K562 (cell line): Measurements from ENCODE around the gene CEP131. TPM values are rescaled to one million over a fixed set of nuclear protein-coding genes. Genes with fewer than 3 reads are reported as not detected.

Experiments used
- CREBBP ChIP-seq: IDR thresholded peaks from one replicate; pipeline ENCODE4 v1.6.1; 2012; ENCODE audit warnings: low read depth, mild to moderate bottlenecking, control low read depth, inconsistent platforms, low read length
- HNRNPLL ChIP-seq: fragments of 200-400 bp; formaldehyde crosslinking; IDR thresholded peaks from 2 replicates; pipeline ENCODE4 v1.6.1; 2017; ENCODE audit warnings: low read length, low read depth, mild to moderate bottlenecking; ENCODE audit not compliant: poor library complexity, severe bottlenecking
- MYC ChIP-seq, 2 experiments: fragments of 250-450 bp in 1 of 2; sonication (Bioruptor Pico) in 1 of 2; IDR thresholded peaks; 2 replicates each; pipeline versions ENCODE4 v1.5.1 to v1.6.1; 2012 to 2021; ENCODE audit warnings: low read depth in 2 of 2, borderline replicate concordance in 1 of 2, improper control_type of control experiment in 1 of 2, low read length in 1 of 2, mild to moderate bottlenecking in 1 of 2, moderate library complexity in 1 of 2
- POLR2A ChIP-seq: fragments of 450-650 bp; conservative IDR thresholded peaks from 2 replicates; pipeline ENCODE4 v1.6.1; 2016
- SAP30 ChIP-seq: fragments of 200-600 bp; sonication (generic); IDR thresholded peaks from 2 replicates; pipeline ENCODE4 v1.6.1; 2012; ENCODE audit warnings: borderline replicate concordance, low read depth, mild to moderate bottlenecking, moderate library complexity, low read length, control low read depth, inconsistent platforms; ENCODE audit not compliant: insufficient read depth, poor library complexity, severe bottlenecking
- ZNF282 ChIP-seq: sonication (generic); formaldehyde crosslinking; IDR thresholded peaks from 2 replicates; pipeline ENCODE4 v1.8.1; 2023; ENCODE audit warnings: missing genetic modification reagents
- ZNF780A ChIP-seq: fragments of 250-450 bp; sonication (Bioruptor Pico); IDR thresholded peaks from 2 replicates; pipeline ENCODE4 v1.5.0; 2021; ENCODE audit warnings: mild to moderate bottlenecking
- polyA plus RNA-seq, 8 experiments: library from polyadenylated mRNA; depleted of rRNA in 4 of 8; stranded (reverse) in 5 of 8; unstranded in 3 of 8; fragments of >200 nt; fragmentation: Nextera tagmentation in 2 of 8; fragmentation: Illumina TruSeq in 1 of 8; extraction: Ambion mirVana in 2 of 8; extraction: Trizol in 1 of 8; gene quantifications; 2 replicates each; pipeline versions ENCODE4 v1.2.1 to v1.2.3, GENCODE V29; 2011 to 2014; ENCODE audit warnings: inconsistent platforms in 1 of 8, missing spikeins in 1 of 8
- total RNA-seq, 7 experiments: library from RNA; depleted of rRNA in 6 of 7; stranded (reverse); fragments of >200 nt in 6 of 7; fragmentation: Illumina TruSeq in 2 of 7; extraction: Trizol in 2 of 7; gene quantifications; 2 replicates each; pipeline versions ENCODE4 v1.2.1 to v1.2.3, GENCODE V29; 2011 to 2021; ENCODE audit warnings: low replicate concordance in 1 of 7
- TF ChIP-seq, protein P1 (sequence below): fragments of 450-650 bp; IDR thresholded peaks from 2 replicates; pipeline ENCODE4 v1.6.1; 2016; ENCODE audit warnings: borderline replicate concordance
- TF ChIP-seq, protein P2 (sequence below): IDR thresholded peaks from 3 replicates; pipeline ENCODE4 v1.6.1; 2011; ENCODE audit warnings: borderline replicate concordance, mild to moderate bottlenecking, moderate library complexity; ENCODE audit not compliant: insufficient read length; ENCODE audit errors: extremely low read depth
- TF ChIP-seq, protein P3 (sequence below): sonication (generic); formaldehyde crosslinking; IDR thresholded peaks from 2 replicates; pipeline ENCODE4 v1.8.0; 2023; ENCODE audit warnings: missing genetic modification reagents, mild to moderate bottlenecking, borderline replicate concordance

CEP131 gene
- total and polyA plus RNA-seq, 9 of the 15 experiments (the other 6 are each of a cell fraction or from before 2014, with no cell fraction given), result 0.24 to 21.2 (median 2.3) TPM

DNA sequence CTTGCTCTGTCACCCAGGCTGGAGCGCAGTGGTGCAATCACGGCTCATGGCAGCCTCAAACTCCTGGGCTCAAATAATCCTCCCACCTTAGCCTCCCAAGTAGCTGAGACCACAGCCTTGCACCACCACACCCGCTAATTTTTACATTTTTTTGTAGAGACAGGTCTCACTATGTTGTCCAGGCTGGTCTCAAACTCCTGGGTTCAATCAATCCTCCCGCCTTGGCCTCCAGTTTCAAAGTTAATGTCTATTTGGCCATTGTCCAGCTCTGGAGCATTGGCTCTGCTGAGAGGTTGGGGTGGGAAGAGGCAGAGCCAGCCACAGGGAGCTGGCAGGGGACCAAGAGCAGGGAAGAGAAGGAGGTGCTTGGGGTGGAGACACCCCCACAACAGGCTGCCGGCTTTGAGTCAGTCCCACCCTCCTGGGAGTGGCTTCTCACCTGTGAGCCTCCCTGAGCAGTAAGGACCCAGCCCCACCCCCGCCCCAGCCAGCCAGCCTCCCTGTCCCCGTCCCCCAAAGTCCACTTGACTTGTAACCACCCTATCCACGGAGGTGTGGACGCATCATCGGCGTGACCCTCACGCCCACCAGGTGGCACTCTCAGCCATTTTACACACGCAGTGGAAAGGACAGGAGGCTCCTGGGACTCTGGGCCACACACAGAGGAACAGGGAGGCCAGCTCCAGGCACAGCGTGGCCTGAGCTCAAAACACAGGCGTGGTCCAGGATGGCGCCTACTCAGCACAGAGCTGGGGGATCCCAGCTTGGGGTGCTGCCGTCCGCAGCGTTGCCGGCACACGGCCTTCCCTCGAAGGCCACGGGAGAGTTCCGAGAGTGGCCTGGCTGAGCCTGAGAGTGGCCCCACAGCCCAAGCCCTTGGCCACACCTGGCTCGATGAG is 80.2 kb downstream of the CEP131 start (continued):
- TF ChIP-seq, protein P1, sequence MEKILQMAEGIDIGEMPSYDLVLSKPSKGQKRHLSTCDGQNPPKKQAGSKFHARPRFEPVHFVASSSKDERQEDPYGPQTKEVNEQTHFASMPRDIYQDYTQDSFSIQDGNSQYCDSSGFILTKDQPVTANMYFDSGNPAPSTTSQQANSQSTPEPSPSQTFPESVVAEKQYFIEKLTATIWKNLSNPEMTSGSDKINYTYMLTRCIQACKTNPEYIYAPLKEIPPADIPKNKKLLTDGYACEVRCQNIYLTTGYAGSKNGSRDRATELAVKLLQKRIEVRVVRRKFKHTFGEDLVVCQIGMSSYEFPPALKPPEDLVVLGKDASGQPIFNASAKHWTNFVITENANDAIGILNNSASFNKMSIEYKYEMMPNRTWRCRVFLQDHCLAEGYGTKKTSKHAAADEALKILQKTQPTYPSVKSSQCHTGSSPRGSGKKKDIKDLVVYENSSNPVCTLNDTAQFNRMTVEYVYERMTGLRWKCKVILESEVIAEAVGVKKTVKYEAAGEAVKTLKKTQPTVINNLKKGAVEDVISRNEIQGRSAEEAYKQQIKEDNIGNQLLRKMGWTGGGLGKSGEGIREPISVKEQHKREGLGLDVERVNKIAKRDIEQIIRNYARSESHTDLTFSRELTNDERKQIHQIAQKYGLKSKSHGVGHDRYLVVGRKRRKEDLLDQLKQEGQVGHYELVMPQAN, result no peak
- TF ChIP-seq POLR2A (no peak), SAP30 (no peak), CREBBP (no peak), ZNF780A (CRISPR knock-in tag) (no peak), HNRNPLL (no peak), ZNF282 (CRISPR knock-in tag) (no peak), MYC (IDR thresholded peaks at IDR 0.05; ENCODE audit: low read depth, low read length) (peak; percentile 52; the same call in 1 of the 2 replicates), MYC (CRISPR knock-in tag; IDR thresholded peaks at IDR 0.05; ENCODE audit: borderline replicate concordance, low read depth) (no peak)
- TF ChIP-seq, protein P2, sequence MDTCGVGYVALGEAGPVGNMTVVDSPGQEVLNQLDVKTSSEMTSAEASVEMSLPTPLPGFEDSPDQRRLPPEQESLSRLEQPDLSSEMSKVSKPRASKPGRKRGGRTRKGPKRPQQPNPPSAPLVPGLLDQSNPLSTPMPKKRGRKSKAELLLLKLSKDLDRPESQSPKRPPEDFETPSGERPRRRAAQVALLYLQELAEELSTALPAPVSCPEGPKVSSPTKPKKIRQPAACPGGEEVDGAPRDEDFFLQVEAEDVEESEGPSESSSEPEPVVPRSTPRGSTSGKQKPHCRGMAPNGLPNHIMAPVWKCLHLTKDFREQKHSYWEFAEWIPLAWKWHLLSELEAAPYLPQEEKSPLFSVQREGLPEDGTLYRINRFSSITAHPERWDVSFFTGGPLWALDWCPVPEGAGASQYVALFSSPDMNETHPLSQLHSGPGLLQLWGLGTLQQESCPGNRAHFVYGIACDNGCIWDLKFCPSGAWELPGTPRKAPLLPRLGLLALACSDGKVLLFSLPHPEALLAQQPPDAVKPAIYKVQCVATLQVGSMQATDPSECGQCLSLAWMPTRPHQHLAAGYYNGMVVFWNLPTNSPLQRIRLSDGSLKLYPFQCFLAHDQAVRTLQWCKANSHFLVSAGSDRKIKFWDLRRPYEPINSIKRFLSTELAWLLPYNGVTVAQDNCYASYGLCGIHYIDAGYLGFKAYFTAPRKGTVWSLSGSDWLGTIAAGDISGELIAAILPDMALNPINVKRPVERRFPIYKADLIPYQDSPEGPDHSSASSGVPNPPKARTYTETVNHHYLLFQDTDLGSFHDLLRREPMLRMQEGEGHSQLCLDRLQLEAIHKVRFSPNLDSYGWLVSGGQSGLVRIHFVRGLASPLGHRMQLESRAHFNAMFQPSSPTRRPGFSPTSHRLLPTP, result no peak
- TF ChIP-seq, protein P3, sequence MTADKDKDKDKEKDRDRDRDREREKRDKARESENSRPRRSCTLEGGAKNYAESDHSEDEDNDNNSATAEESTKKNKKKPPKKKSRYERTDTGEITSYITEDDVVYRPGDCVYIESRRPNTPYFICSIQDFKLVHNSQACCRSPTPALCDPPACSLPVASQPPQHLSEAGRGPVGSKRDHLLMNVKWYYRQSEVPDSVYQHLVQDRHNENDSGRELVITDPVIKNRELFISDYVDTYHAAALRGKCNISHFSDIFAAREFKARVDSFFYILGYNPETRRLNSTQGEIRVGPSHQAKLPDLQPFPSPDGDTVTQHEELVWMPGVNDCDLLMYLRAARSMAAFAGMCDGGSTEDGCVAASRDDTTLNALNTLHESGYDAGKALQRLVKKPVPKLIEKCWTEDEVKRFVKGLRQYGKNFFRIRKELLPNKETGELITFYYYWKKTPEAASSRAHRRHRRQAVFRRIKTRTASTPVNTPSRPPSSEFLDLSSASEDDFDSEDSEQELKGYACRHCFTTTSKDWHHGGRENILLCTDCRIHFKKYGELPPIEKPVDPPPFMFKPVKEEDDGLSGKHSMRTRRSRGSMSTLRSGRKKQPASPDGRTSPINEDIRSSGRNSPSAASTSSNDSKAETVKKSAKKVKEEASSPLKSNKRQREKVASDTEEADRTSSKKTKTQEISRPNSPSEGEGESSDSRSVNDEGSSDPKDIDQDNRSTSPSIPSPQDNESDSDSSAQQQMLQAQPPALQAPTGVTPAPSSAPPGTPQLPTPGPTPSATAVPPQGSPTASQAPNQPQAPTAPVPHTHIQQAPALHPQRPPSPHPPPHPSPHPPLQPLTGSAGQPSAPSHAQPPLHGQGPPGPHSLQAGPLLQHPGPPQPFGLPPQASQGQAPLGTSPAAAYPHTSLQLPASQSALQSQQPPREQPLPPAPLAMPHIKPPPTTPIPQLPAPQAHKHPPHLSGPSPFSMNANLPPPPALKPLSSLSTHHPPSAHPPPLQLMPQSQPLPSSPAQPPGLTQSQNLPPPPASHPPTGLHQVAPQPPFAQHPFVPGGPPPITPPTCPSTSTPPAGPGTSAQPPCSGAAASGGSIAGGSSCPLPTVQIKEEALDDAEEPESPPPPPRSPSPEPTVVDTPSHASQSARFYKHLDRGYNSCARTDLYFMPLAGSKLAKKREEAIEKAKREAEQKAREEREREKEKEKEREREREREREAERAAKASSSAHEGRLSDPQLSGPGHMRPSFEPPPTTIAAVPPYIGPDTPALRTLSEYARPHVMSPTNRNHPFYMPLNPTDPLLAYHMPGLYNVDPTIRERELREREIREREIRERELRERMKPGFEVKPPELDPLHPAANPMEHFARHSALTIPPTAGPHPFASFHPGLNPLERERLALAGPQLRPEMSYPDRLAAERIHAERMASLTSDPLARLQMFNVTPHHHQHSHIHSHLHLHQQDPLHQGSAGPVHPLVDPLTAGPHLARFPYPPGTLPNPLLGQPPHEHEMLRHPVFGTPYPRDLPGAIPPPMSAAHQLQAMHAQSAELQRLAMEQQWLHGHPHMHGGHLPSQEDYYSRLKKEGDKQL (CRISPR knock-in tag), result no peak
